Measurements from ENCODE around the gene LEKR1. TPM values are rescaled to one million over a fixed set of nuclear protein-coding genes. Genes with fewer than 3 reads are reported as not detected.

LEKR1 gene
- total RNA-seq, 1 donor from 2014 or later: 4.1 TPM

- Mint-ChIP-seq H3K9me3 (ENCODE audit: low read depth) (peaks cover 3% of the 10 kb centered on the region), H3K36me3 (ENCODE audit: insufficient read depth) (no peaks in the 10 kb centered on the region), H3K4me3 (ENCODE audit: low read depth) (no peak overlapping the region), H3K27me3 (no peaks in the 10 kb centered on the region), H3K27ac (no peak overlapping the region), H3K4me1 (ENCODE audit: low read depth) (peaks cover 2% of the 10 kb centered on the region)
- no peak for TF ChIP-seq CTCF (IDR thresholded peaks at IDR 0.05; ENCODE audit: unreplicated experiment)
- DNase-seq (ENCODE audit: low spot score, unreplicated experiment): no peak
These were observed 161.8 kb downstream of the LEKR1 start for GRCh38 chr3:156987946-156988345.

- Mint-ChIP-seq H3K36me3 (ENCODE audit: insufficient read depth) (no peaks in the 10 kb centered on the region), H3K27ac (no peak overlapping the region), H3K9me3 (ENCODE audit: low read depth) (no peaks in the 10 kb centered on the region), H3K4me1 (ENCODE audit: low read depth) (no peaks in the 10 kb centered on the region), H3K4me3 (ENCODE audit: low read depth) (no peak overlapping the region), H3K27me3 (no peaks in the 10 kb centered on the region)
- no peak for TF ChIP-seq CTCF (IDR thresholded peaks at IDR 0.05; ENCODE audit: unreplicated experiment)
- no peak for DNase-seq (ENCODE audit: low spot score, unreplicated experiment)
These were observed 171.2 kb downstream of the LEKR1 start for GRCh38 chr3:156997351-156997750.

GRCh38 chr3:157001221-157001957, 175.2 kb downstream of the LEKR1 start:
- no peaks in the 10 kb centered on the region for H3K36me3 Mint-ChIP-seq (ENCODE audit: insufficient read depth)

GRCh38 chr3:157021679-157022078, 195.5 kb downstream of the LEKR1 start:
- H3K4me1 Mint-ChIP-seq (ENCODE audit: low read depth): no peaks in the 10 kb centered on the region
- H3K9me3 Mint-ChIP-seq (ENCODE audit: low read depth): no peaks in the 10 kb centered on the region
- TF ChIP-seq CTCF (IDR thresholded peaks at IDR 0.05; ENCODE audit: unreplicated experiment): no peak
- DNase-seq (ENCODE audit: low spot score, unreplicated experiment): no peak
- H3K27me3 Mint-ChIP-seq: no peaks in the 10 kb centered on the region
- H3K4me3 Mint-ChIP-seq (ENCODE audit: low read depth): no peak overlapping the region
- H3K27ac Mint-ChIP-seq: no peak overlapping the region
- no peaks in the 10 kb centered on the region for H3K36me3 Mint-ChIP-seq (ENCODE audit: insufficient read depth)

More at GRCh38 chr3:157001221-157001957, 175.2 kb downstream of the LEKR1 start:
- no peak for DNase-seq (ENCODE audit: low spot score, unreplicated experiment)
- H3K27ac Mint-ChIP-seq: no peak overlapping the region
- no peak for TF ChIP-seq CTCF (IDR thresholded peaks at IDR 0.05; ENCODE audit: unreplicated experiment)
- no peak overlapping the region for H3K4me3 Mint-ChIP-seq (ENCODE audit: low read depth)
- peaks cover 1% of the 10 kb centered on the region for H3K4me1 Mint-ChIP-seq (ENCODE audit: low read depth)
- H3K9me3 Mint-ChIP-seq (ENCODE audit: low read depth): no peaks in the 10 kb centered on the region
- H3K27me3 Mint-ChIP-seq: no peaks in the 10 kb centered on the region

GRCh38 chr3:157023226-157023625, 197.1 kb downstream of the LEKR1 start:
- Mint-ChIP-seq H3K27ac (no peak overlapping the region), H3K4me1 (ENCODE audit: low read depth) (peaks cover 2% of the 10 kb centered on the region), H3K27me3 (no peaks in the 10 kb centered on the region), H3K4me3 (ENCODE audit: low read depth) (no peak overlapping the region), H3K9me3 (ENCODE audit: low read depth) (no peaks in the 10 kb centered on the region), H3K36me3 (ENCODE audit: insufficient read depth) (no peaks in the 10 kb centered on the region)
- DNase-seq (ENCODE audit: low spot score, unreplicated experiment): no peak
- TF ChIP-seq CTCF (IDR thresholded peaks at IDR 0.05; ENCODE audit: unreplicated experiment): no peak
